GM23248 (cell line): ENCODE data around the gene SLC30A2. TPM values are rescaled to one million over a fixed set of nuclear protein-coding genes. Genes with fewer than 3 reads are reported as not detected.

ENCODE experiments used
- DNase-seq: peaks from one replicate; pipeline ENCODE4 v3.0.0-alpha.2; 2015
- H2AFZ ChIP-seq: fragments of 200-600 bp; sonication (generic); 2 replicates; pipeline ENCODE4 v1.6.1; 2016; ENCODE audit warnings: antibody characterized with exemption
- H3F3A ChIP-seq: fragments of 200-600 bp; sonication (generic); 2 replicates; pipeline ENCODE4 v1.6.1; 2016; ENCODE audit warnings: mild to moderate bottlenecking, antibody characterized with exemption, mixed run types; ENCODE audit not compliant: insufficient read depth
- H3K27ac ChIP-seq: fragments of 200-600 bp; sonication (generic); 2 replicates; pipeline ENCODE4 v1.5.1; 2016; ENCODE audit warnings: mild to moderate bottlenecking
- H3K27me3 ChIP-seq: fragments of 200-600 bp; sonication (generic); replicated peaks from 2 replicates; pipeline ENCODE4 v1.6.1; 2016; ENCODE audit warnings: mild to moderate bottlenecking; ENCODE audit not compliant: insufficient read depth
- H3K36me3 ChIP-seq: fragments of 200-600 bp; sonication (generic); 2 replicates; pipeline ENCODE4 v1.6.1; 2016; ENCODE audit warnings: low read depth, mild to moderate bottlenecking
- H3K4me1 ChIP-seq: fragments of 200-600 bp; sonication (generic); 2 replicates; pipeline ENCODE4 v1.6.1; 2016; ENCODE audit warnings: mild to moderate bottlenecking; ENCODE audit not compliant: insufficient read depth
- H3K4me2 ChIP-seq: fragments of 200-600 bp; sonication (generic); one replicate; pipeline ENCODE4 v1.6.1; 2016; ENCODE audit warnings: mild to moderate bottlenecking; ENCODE audit not compliant: unreplicated experiment
- H3K4me3 ChIP-seq: fragments of 200-600 bp; sonication (generic); 2 replicates; pipeline ENCODE4 v1.5.1; 2016; ENCODE audit warnings: mild to moderate bottlenecking
- H3K79me2 ChIP-seq: fragments of 200-600 bp; sonication (generic); 2 replicates; pipeline ENCODE4 v1.6.1; 2016; ENCODE audit warnings: mild to moderate bottlenecking; ENCODE audit not compliant: insufficient read depth
- H3K9ac ChIP-seq: fragments of 200-600 bp; sonication (generic); 2 replicates; pipeline ENCODE4 v1.6.1; 2016; ENCODE audit warnings: mild to moderate bottlenecking
- H3K9me2 ChIP-seq: fragments of 200-600 bp; sonication (generic); 2 replicates; pipeline ENCODE4 v1.6.1; 2016; ENCODE audit warnings: mixed run types, mild to moderate bottlenecking, moderate library complexity; ENCODE audit not compliant: insufficient read depth
- H3K9me3 ChIP-seq: fragments of 200-600 bp; sonication (generic); one replicate; pipeline ENCODE4 v1.6.1; 2017; ENCODE audit warnings: low read depth
- H4K20me1 ChIP-seq: fragments of 200-600 bp; sonication (generic); 2 replicates; pipeline ENCODE4 v1.6.0; 2016; ENCODE audit not compliant: insufficient read depth
- EZH2 ChIP-seq: fragments of 200-600 bp; sonication (generic); IDR thresholded peaks from 2 replicates; pipeline ENCODE4 v1.6.1; 2018; ENCODE audit warnings: antibody characterized with exemption, mild to moderate bottlenecking; ENCODE audit not compliant: insufficient read depth, poor library complexity, severe bottlenecking
- EZH2phosphoT487 ChIP-seq: fragments of 200-600 bp; sonication (generic); IDR thresholded peaks from 2 replicates; pipeline ENCODE4 v1.6.1; 2018; ENCODE audit warnings: antibody characterized with exemption, moderate library complexity, mild to moderate bottlenecking, low read depth; ENCODE audit not compliant: insufficient read depth
- WGBS, 2 experiments: methylation state at CpG; one replicate each; pipeline ENCODE4 v1.1.6; 2015 to 2017; ENCODE audit warnings: low lambda C conversion rate in 2 of 2, low coverage in 1 of 2; ENCODE audit errors: missing lambda C conversion rate in 2 of 2; 5-methylcytosine and 5-hydroxymethylcytosine counted together
- in situ Hi-C: fragments of 300-500 bp; cut with MboI; formaldehyde crosslinking; loops from 2 replicates; pipeline ENCODE4 v1.15.0; 2020
- polyA plus RNA-seq: library from polyadenylated mRNA; unstranded; fragments of >200 nt; fragmentation: Nextera tagmentation; extraction: Ambion mirVana; gene quantifications from 2 replicates; pipeline ENCODE4 v1.2.1, GENCODE V29; 2016
- total RNA-seq: library from RNA; depleted of rRNA; stranded (reverse); fragments of >200 nt; shearing (Covaris generic); gene quantifications from 2 replicates; pipeline ENCODE4 v1.2.3, GENCODE V29; 2014

The SLC30A2 gene
- total and polyA plus RNA-seq, 2 experiments from 2014 or later: 0.14 TPM; not detected in 1

- Histone ChIP-seq H3K9me2 (no peaks in the 10 kb centered on the region), H2AFZ (no peak overlapping the region), H3K27ac (no peak overlapping the region), H4K20me1 (no peaks in the 10 kb centered on the region), H3K27me3 (peaks cover 9% of the 10 kb centered on the region; the same call in 1 of the 2 replicates), H3K9ac (no peak overlapping the region), H3K79me2 (no peaks in the 10 kb centered on the region), H3K4me2 (no peak overlapping the region), H3K4me3 (no peak overlapping the region), H3K9me3 (no peaks in the 10 kb centered on the region), H3K36me3 (no peaks in the 10 kb centered on the region), H3K4me1 (peaks cover 5% of the 10 kb centered on the region; the same call in 1 of the 2 replicates), H3F3A (no peaks in the 10 kb centered on the region)
- no peak for DNase-seq
- in situ Hi-C loops: no loop called here
- TF ChIP-seq EZH2 (no peak), EZH2phosphoT487 (no peak)
- WGBS, 2 experiments: 62 to 74% methylated on average over 6 of the region's 6 CpGs
These were observed 8.0 kb downstream of the SLC30A2 start for GRCh38 chr1:26037904-26038303.

GRCh38 chr1:26036756-26037281 is 9.1 kb downstream of the SLC30A2 start:
- H4K20me1 ChIP-seq: no peaks in the 10 kb centered on the region
- H3K4me3 ChIP-seq: no peak overlapping the region
- no peak for TF ChIP-seq EZH2
- no peak for TF ChIP-seq EZH2phosphoT487
- H3K9me3 ChIP-seq: no peaks in the 10 kb centered on the region
- WGBS, 2 experiments: 81 to 82% methylated on average over 9 to 11 of the region's 11 CpGs
- no peaks in the 10 kb centered on the region for H3K27me3 ChIP-seq
- DNase-seq: no peak
- H3K4me1 ChIP-seq: peaks cover 8% of the 10 kb centered on the region
- H3K79me2 ChIP-seq: no peaks in the 10 kb centered on the region
- in situ Hi-C loops: no loop called here
- no peak overlapping the region for H3K9ac ChIP-seq
- H3K9me2 ChIP-seq: no peaks in the 10 kb centered on the region
- no peak overlapping the region for H2AFZ ChIP-seq
- 0 out of 2 replicates have a peak, but pooled peaks cover 6% of the 10 kb centered on the region for H3F3A ChIP-seq
- no peaks in the 10 kb centered on the region for H3K36me3 ChIP-seq
- H3K4me2 ChIP-seq: no peak overlapping the region
- H3K27ac ChIP-seq: no peak overlapping the region

GRCh38 chr1:26035959-26036755 is 9.8 kb downstream of the SLC30A2 start:
- peak overlapping the region; percentile 88 for H3K4me3 ChIP-seq
- H3K79me2 ChIP-seq: no peaks in the 10 kb centered on the region
- no peaks in the 10 kb centered on the region for H4K20me1 ChIP-seq
- H3K4me2 ChIP-seq: peak overlapping the region; percentile 84
- in situ Hi-C loops: no loop called here
- peak; percentile 87 for DNase-seq
- H3K4me1 ChIP-seq: peaks cover 15% of the 10 kb centered on the region
- no peak for TF ChIP-seq EZH2
- 0 out of 2 replicates have a peak, but pooled peaks cover 13% of the 10 kb centered on the region for H3F3A ChIP-seq
- WGBS, 2 experiments: 12 to 15% methylated on average over 39 of the region's 39 CpGs
- no peaks in the 10 kb centered on the region for H3K9me2 ChIP-seq
- peak overlapping the region; percentile 95 for H2AFZ ChIP-seq
- H3K36me3 ChIP-seq: no peaks in the 10 kb centered on the region
- no peak overlapping the region for H3K27ac ChIP-seq
- H3K9ac ChIP-seq: peak overlapping the region; percentile 64
- no peaks in the 10 kb centered on the region for H3K9me3 ChIP-seq
- no peaks in the 10 kb centered on the region for H3K27me3 ChIP-seq

GRCh38 chr1:26035203-26035958 is 10.5 kb downstream of the SLC30A2 start:
- TF ChIP-seq EZH2 (no peak), EZH2phosphoT487 (no peak)
- Histone ChIP-seq H3K9ac (peak overlapping the region; percentile 64), H3K4me1 (peaks cover 17% of the 10 kb centered on the region), H3K27ac (no peak overlapping the region), H3K36me3 (no peaks in the 10 kb centered on the region), H3K27me3 (no peaks in the 10 kb centered on the region), H3K9me2 (no peaks in the 10 kb centered on the region), H2AFZ (peak overlapping the region; percentile 95), H3K4me3 (peak overlapping the region; percentile 88), H3F3A (0 out of 2 replicates have a peak, but pooled peaks cover 13% of the 10 kb centered on the region), H4K20me1 (no peaks in the 10 kb centered on the region), H3K79me2 (no peaks in the 10 kb centered on the region), H3K9me3 (no peaks in the 10 kb centered on the region), H3K4me2 (peak overlapping the region; percentile 84)
- 1 to 2% methylated on average over 60 of the region's 60 CpGs for WGBS, 2 experiments
- in situ Hi-C loops: no loop called here
- DNase-seq: peak; percentile 98
